MM.1S (cell line): ENCODE results near the gene SAMD3.

Experiments used
- EZH2 ChIP-seq: fragments of 300-600 bp; sonication (generic); optimal IDR thresholded peaks from 2 replicates; pipeline ENCODE3; 2017; ENCODE audit warnings: low read depth, mild to moderate bottlenecking, antibody characterized with exemption, low read length, mixed read lengths
- TF ChIP-seq, protein P1 (sequence below): fragments of 300-600 bp; sonication (generic); IDR thresholded peaks from 2 replicates; pipeline ENCODE4 v1.5.1; 2016; ENCODE audit warnings: antibody characterized with exemption, low read length, mixed read lengths

DNA sequence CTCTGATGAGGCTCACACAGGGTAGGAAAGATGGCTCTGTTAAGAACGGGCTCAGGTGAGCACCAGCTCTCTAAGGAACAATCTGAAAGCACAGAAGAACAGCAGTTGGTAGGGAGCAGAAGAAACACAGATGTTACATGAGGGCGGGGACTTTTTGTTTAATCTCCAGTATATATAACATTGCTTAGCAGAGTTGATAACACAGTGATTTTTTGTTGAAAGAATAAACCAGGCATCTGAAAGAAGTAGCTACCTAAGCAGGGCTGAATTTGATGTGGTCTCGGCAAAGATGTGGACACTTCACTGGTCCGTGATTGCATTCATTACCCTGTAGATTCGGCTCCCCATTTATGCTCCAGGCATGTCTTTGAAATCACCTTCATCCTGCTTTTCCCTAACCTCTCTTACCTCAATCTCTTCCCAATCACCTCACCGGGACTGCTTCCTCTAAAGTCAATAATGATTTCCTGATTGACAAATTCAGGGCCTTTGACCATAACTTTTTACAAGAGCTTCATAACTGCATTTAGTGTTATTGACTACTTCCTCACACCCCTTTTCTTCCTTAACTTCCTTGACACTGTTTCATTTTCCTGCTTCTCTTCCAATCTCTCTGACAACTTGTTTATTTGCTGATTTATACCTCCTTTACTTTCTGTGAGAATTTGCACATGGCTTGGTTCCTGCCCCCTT is 34.4 kb downstream of the SAMD3 start:
- no peak for TF ChIP-seq EZH2
- TF ChIP-seq, protein P1, sequence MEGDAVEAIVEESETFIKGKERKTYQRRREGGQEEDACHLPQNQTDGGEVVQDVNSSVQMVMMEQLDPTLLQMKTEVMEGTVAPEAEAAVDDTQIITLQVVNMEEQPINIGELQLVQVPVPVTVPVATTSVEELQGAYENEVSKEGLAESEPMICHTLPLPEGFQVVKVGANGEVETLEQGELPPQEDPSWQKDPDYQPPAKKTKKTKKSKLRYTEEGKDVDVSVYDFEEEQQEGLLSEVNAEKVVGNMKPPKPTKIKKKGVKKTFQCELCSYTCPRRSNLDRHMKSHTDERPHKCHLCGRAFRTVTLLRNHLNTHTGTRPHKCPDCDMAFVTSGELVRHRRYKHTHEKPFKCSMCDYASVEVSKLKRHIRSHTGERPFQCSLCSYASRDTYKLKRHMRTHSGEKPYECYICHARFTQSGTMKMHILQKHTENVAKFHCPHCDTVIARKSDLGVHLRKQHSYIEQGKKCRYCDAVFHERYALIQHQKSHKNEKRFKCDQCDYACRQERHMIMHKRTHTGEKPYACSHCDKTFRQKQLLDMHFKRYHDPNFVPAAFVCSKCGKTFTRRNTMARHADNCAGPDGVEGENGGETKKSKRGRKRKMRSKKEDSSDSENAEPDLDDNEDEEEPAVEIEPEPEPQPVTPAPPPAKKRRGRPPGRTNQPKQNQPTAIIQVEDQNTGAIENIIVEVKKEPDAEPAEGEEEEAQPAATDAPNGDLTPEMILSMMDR, result no peak
